Caco-2 (cell line): ENCODE results near the gene ROBO1. TPM values are rescaled to one million over a fixed set of nuclear protein-coding genes. Genes with fewer than 3 reads are reported as not detected.

Experiments
- BruUV-seq: library from RNA; stranded (reverse); fragments of 400-500 nt; replicated peaks from 2 replicates; lab custom pipeline; 2021; lab: Mats Ljungman, UMichigan
- CTCF ChIA-PET: fragments of 300-600 bp; sonication (Branson Sonifier 250); formaldehyde crosslinking; loops from one replicate; lab custom pipeline; 2022; ENCODE audit warnings: antibody characterized with exemption; lab: Charles Lee
- POLR2A ChIA-PET: fragments of 300-600 bp; sonication (Branson Sonifier 250); formaldehyde crosslinking; loops from one replicate; lab custom pipeline; 2022; ENCODE audit warnings: antibody characterized with exemption; lab: Charles Lee
- DNase-seq, 2 experiments: peaks; one replicate each; pipeline versions ENCODE4 v3.0.0 to v3.0.0-alpha.2; 2020 to 2022
- H3K27me3 ChIP-seq: replicated peaks from 2 replicates; pipeline ENCODE4 v1.6.0; 2011; ENCODE audit warnings: low read length; ENCODE audit not compliant: control insufficient read depth, insufficient read depth
- H3K36me3 ChIP-seq: 2 replicates; pipeline ENCODE4 v1.5.1; 2011; ENCODE audit warnings: low read length; ENCODE audit not compliant: control insufficient read depth, insufficient read depth
- H3K4me1 ChIP-seq: fragments of 250-450 bp; sonication (Bioruptor Pico); 2 replicates; pipeline ENCODE4 v1.5.1; 2020; ENCODE audit warnings: mild to moderate bottlenecking
- H3K4me3 ChIP-seq: 2 replicates; pipeline ENCODE4 v1.5.1; 2011; ENCODE audit warnings: low read depth, mild to moderate bottlenecking, control low read depth, low read length
- H3K9me3 ChIP-seq: fragments of 250-450 bp; sonication (Bioruptor Pico); 2 replicates; pipeline ENCODE4 v1.5.1; 2020; ENCODE audit warnings: mild to moderate bottlenecking, moderate library complexity
- H3K27ac Mint-ChIP-seq: one replicate; pipeline ENCODE4 v1.8.0; 2022; ENCODE audit warnings: mixed read lengths; ENCODE audit not compliant: unreplicated experiment
- H3K27me3 Mint-ChIP-seq: one replicate; pipeline ENCODE4 v1.8.0; 2022; ENCODE audit warnings: mixed read lengths; ENCODE audit not compliant: insufficient read depth, unreplicated experiment
- H3K36me3 Mint-ChIP-seq: one replicate; pipeline ENCODE4 v1.8.0; 2022; ENCODE audit warnings: mild to moderate bottlenecking, mixed read lengths; ENCODE audit not compliant: insufficient read depth, unreplicated experiment
- H3K4me1 Mint-ChIP-seq: one replicate; pipeline ENCODE4 v1.8.0; 2022; ENCODE audit warnings: low read depth, mixed read lengths; ENCODE audit not compliant: unreplicated experiment
- H3K4me3 Mint-ChIP-seq: one replicate; pipeline ENCODE4 v1.8.0; 2022; ENCODE audit warnings: mild to moderate bottlenecking, moderate library complexity, mixed read lengths; ENCODE audit not compliant: unreplicated experiment
- H3K9me3 Mint-ChIP-seq: one replicate; pipeline ENCODE4 v1.8.0; 2022; ENCODE audit warnings: mixed read lengths; ENCODE audit not compliant: unreplicated experiment
- intact Hi-C: fragments of 100-400 bp; cut with micrococcal nuclease; formaldehyde crosslinking; loops from one replicate; pipeline ENCODE4 v1.10.0; 2022; ENCODE audit not compliant: unreplicated experiment
- total RNA-seq: library from RNA; stranded (reverse); gene quantifications from 2 replicates; pipeline ENCODE4 v1.2.3, GENCODE V29; 2022
- TF ChIP-seq, protein P1 (sequence below), 2 experiments: fragments of 200-600 bp in 1 of 2; IDR thresholded peaks; 1 replicate in 1 of 2; 2 replicates in 1 of 2; pipeline versions ENCODE4 v1.5.1 to v1.8.0; 2011 to 2022; ENCODE audit warnings: antibody characterized with exemption in 1 of 2, control low read depth in 1 of 2, inconsistent platforms in 1 of 2, low read depth in 1 of 2, low read length in 1 of 2, mild to moderate bottlenecking in 1 of 2, moderate library complexity in 1 of 2; ENCODE audit not compliant: insufficient read depth in 1 of 2, severe bottlenecking in 1 of 2, unreplicated experiment in 1 of 2

The ROBO1 gene
- total RNA-seq, 1 experiment from 2014 or later, result 1.8 TPM

DNA sequence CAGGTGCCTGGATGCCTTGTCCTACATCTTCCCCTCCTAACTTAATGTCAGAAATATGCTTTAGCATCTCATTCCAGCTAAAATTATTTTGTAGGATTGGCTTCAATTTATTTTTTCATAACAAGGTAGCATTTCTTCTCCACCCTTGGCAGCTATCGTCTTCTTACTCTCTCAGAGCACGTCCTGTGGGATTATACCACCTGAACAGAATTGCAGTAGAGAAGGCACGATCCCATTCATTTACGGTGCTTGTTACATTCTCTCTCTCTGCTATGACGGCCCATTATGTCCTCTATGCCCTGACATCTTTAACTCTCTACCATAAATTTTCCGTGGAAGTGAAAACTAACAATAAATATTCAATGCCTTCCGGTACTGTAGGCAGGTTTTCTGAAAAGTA is 103.3 kb downstream of the ROBO1 start:
- Histone ChIP-seq H3K9me3 (no peaks in the 10 kb centered on the region), H3K36me3 (no peaks in the 10 kb centered on the region), H3K4me3 (no peak overlapping the region), H3K4me1 (no peaks in the 10 kb centered on the region), H3K27me3 (no peaks in the 10 kb centered on the region)
- Mint-ChIP-seq H3K4me3 (no peak overlapping the region), H3K27me3 (peaks cover 3% of the 10 kb centered on the region), H3K27ac (no peak overlapping the region), H3K4me1 (no peaks in the 10 kb centered on the region), H3K36me3 (no peaks in the 10 kb centered on the region), H3K9me3 (no peaks in the 10 kb centered on the region)
- DNase-seq, result no peak
- intact Hi-C loops, result no loop called here
- CTCF ChIA-PET, result no interaction called here
- TF ChIP-seq, protein P1, sequence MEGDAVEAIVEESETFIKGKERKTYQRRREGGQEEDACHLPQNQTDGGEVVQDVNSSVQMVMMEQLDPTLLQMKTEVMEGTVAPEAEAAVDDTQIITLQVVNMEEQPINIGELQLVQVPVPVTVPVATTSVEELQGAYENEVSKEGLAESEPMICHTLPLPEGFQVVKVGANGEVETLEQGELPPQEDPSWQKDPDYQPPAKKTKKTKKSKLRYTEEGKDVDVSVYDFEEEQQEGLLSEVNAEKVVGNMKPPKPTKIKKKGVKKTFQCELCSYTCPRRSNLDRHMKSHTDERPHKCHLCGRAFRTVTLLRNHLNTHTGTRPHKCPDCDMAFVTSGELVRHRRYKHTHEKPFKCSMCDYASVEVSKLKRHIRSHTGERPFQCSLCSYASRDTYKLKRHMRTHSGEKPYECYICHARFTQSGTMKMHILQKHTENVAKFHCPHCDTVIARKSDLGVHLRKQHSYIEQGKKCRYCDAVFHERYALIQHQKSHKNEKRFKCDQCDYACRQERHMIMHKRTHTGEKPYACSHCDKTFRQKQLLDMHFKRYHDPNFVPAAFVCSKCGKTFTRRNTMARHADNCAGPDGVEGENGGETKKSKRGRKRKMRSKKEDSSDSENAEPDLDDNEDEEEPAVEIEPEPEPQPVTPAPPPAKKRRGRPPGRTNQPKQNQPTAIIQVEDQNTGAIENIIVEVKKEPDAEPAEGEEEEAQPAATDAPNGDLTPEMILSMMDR (IDR thresholded peaks at IDR 0.05; ENCODE audit: insufficient read depth in 1 of 2, low read depth in 1 of 2, low read length in 1 of 2, severe bottlenecking in 1 of 2, unreplicated experiment in 1 of 2), result no peak
- POLR2A ChIA-PET, result no interaction called here
- BruUV-seq, result no TSS peak

DNA sequence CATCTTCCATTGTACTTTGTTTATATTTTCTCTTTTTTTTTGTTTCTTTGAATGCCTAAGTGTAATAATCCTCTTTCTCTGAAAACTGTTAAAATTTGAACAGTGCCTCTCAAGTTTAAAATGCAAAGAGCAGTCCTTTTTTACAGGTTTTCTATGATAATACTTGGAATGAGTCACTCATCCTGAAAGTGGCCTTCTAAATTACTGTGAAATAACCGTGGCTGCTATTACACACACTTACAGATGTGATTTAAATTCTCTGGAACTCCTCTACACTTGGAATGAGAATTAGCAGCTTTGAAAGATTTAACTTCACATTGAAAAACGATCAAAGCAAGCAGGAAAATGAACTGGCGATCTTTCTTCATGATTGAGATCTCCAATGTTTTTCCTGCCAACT is 105.9 kb downstream of the ROBO1 start:
- CTCF ChIA-PET, result no interaction called here
- Mint-ChIP-seq H3K4me3 (no peak overlapping the region), H3K27ac (no peak overlapping the region), H3K4me1 (no peaks in the 10 kb centered on the region), H3K27me3 (peaks cover 3% of the 10 kb centered on the region), H3K36me3 (no peaks in the 10 kb centered on the region), H3K9me3 (no peaks in the 10 kb centered on the region)
- POLR2A ChIA-PET, result no interaction called here
- no peaks in the 10 kb centered on the region for H3K9me3 ChIP-seq
- no peak overlapping the region for H3K4me3 ChIP-seq
- H3K27me3 ChIP-seq, result no peaks in the 10 kb centered on the region
- no peaks in the 10 kb centered on the region for H3K4me1 ChIP-seq
- no peaks in the 10 kb centered on the region for H3K36me3 ChIP-seq
- no TSS peak for BruUV-seq
- no peak for DNase-seq
- intact Hi-C loops, result no loop called here
- TF ChIP-seq, protein P1 (IDR thresholded peaks at IDR 0.05; ENCODE audit: insufficient read depth in 1 of 2, low read depth in 1 of 2, low read length in 1 of 2, severe bottlenecking in 1 of 2, unreplicated experiment in 1 of 2), result no peak

DNA sequence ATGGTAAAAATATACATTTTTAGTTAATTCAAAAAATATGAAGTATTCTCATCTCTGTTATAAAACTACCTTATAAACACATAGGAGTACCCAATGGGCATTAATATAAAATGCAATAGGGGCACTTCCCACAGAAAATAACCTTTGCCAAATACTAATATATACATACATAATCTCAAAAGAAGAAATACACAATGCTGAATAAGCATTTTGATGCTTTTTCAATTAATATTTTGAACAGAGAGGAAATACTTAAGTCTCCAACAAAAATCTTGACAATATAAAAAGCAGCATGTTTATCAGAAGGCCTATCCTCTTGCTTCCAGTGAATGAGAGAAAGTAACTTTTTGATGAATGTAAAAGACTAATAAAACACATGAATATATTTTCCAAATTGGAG is 110.7 kb downstream of the ROBO1 start:
- H3K9me3 ChIP-seq, result no peaks in the 10 kb centered on the region
- no peaks in the 10 kb centered on the region for H3K36me3 ChIP-seq
- ChIA-PET POLR2A (no interaction called here), CTCF (no interaction called here)
- no peak overlapping the region for H3K4me3 ChIP-seq
- H3K36me3 Mint-ChIP-seq, result no peaks in the 10 kb centered on the region
- H3K27me3 Mint-ChIP-seq, result no peaks in the 10 kb centered on the region
- no peaks in the 10 kb centered on the region for H3K9me3 Mint-ChIP-seq
- H3K4me3 Mint-ChIP-seq, result no peak overlapping the region
- no peaks in the 10 kb centered on the region for H3K4me1 Mint-ChIP-seq
- no peak overlapping the region for H3K27ac Mint-ChIP-seq
- no TSS peak for BruUV-seq
- intact Hi-C loops, result no loop called here
- no peak for DNase-seq
- no peaks in the 10 kb centered on the region for H3K27me3 ChIP-seq
- no peaks in the 10 kb centered on the region for H3K4me1 ChIP-seq
- TF ChIP-seq, protein P1 (IDR thresholded peaks at IDR 0.05; ENCODE audit: insufficient read depth in 1 of 2, low read depth in 1 of 2, low read length in 1 of 2, severe bottlenecking in 1 of 2, unreplicated experiment in 1 of 2), result no peak
